ENCODE results near the gene ABHD17C. TPM values are rescaled to one million over a fixed set of nuclear protein-coding genes. Genes with fewer than 3 reads are reported as not detected.

Gene ABHD17C
- total and polyA plus RNA-seq, 2 donors from 2014 or later: 18.8 to 20.6 TPM

DNA sequence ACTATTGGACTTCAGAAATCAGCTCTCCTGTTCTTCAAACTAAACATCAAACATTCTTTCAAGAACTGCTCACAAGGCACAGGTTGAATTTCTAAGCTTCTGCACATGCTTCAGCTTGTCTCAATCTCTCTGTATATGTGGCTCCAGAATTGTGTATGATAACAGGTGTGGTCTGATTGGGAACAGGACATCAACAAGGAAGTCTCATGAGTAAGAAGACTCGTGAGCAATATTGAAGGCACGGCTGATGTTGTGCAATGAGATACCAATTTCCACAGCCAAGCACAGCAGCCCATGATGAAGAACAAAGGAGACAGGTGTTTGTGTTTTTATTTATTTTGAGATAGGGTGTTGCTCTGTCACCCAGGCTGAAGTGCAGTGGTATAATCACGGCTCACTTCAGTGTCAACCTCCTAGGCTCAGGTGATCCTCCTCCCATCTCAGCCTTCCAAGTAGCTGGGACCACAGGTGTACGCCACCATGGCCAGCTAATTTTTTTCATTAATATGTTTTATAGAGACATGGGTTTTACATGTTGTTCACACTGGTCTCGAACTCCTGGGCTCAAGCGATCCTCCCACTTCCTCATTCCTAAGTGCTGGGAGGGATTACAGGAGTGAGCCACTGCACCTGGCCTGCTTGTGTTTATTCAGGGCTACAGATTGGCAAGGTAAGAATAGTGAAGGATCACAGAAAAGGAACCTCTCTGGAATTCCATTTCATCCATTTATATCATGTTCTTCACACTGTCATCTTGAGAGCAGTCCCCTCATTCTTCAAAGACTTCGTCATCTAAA is 32.2 kb upstream of the ABHD17C start:
- no peaks in the 10 kb centered on the region for H3K36me3 ChIP-seq (ENCODE audit: control insufficient read depth in 2 of 3, insufficient read depth in 3 of 3, low read length in 3 of 3)
- H3K4me3 ChIP-seq (ENCODE audit: low read length in 3 of 3): no peak overlapping the region
- intact Hi-C loops (cut with DNase I): no loop called here
- H3K4me1 ChIP-seq (ENCODE audit: control insufficient read depth in 2 of 3, insufficient read depth in 2 of 3, low read depth in 1 of 3, low read length in 3 of 3): no peaks in the 10 kb centered on the region
- TF ChIP-seq, protein P1, sequence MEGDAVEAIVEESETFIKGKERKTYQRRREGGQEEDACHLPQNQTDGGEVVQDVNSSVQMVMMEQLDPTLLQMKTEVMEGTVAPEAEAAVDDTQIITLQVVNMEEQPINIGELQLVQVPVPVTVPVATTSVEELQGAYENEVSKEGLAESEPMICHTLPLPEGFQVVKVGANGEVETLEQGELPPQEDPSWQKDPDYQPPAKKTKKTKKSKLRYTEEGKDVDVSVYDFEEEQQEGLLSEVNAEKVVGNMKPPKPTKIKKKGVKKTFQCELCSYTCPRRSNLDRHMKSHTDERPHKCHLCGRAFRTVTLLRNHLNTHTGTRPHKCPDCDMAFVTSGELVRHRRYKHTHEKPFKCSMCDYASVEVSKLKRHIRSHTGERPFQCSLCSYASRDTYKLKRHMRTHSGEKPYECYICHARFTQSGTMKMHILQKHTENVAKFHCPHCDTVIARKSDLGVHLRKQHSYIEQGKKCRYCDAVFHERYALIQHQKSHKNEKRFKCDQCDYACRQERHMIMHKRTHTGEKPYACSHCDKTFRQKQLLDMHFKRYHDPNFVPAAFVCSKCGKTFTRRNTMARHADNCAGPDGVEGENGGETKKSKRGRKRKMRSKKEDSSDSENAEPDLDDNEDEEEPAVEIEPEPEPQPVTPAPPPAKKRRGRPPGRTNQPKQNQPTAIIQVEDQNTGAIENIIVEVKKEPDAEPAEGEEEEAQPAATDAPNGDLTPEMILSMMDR (IDR thresholded peaks at IDR 0.05; ENCODE audit: borderline replicate concordance, extremely low read depth, insufficient read depth): no peak
- H3K27ac ChIP-seq (ENCODE audit: low read depth in 2 of 2, low read length in 2 of 2): no peak overlapping the region
- H3K9me3 ChIP-seq (ENCODE audit: control insufficient read depth in 2 of 3, insufficient read depth in 1 of 3, low read length in 3 of 3): no peaks in the 10 kb centered on the region
- DNase-seq: no peak
- H3K9ac ChIP-seq (ENCODE audit: low read length in 3 of 3): no peak overlapping the region
- no peaks in the 10 kb centered on the region for H3K27me3 ChIP-seq (ENCODE audit: control insufficient read depth, insufficient read depth, low read length)
- FAIRE-seq: no peak

GRCh38 chr15:80665151-80665550 is 30.0 kb upstream of the ABHD17C start:
- Histone ChIP-seq H3K4me1 (ENCODE audit: control insufficient read depth in 2 of 3, insufficient read depth in 2 of 3, low read depth in 1 of 3, low read length in 3 of 3) (no peaks in the 10 kb centered on the region), H3K9me3 (ENCODE audit: control insufficient read depth in 2 of 3, insufficient read depth in 1 of 3, low read length in 3 of 3) (no peaks in the 10 kb centered on the region), H3K27me3 (ENCODE audit: control insufficient read depth, insufficient read depth, low read length) (no peaks in the 10 kb centered on the region), H3K4me3 (ENCODE audit: low read length in 3 of 3) (no peak overlapping the region), H3K9ac (ENCODE audit: low read length in 3 of 3) (no peak overlapping the region), H3K27ac (ENCODE audit: low read depth in 2 of 2, low read length in 2 of 2) (no peak overlapping the region), H3K36me3 (ENCODE audit: control insufficient read depth in 2 of 3, insufficient read depth in 3 of 3, low read length in 3 of 3) (no peaks in the 10 kb centered on the region)
- intact Hi-C loops (cut with DNase I): no loop called here
- FAIRE-seq (no peak), DNase-seq (no peak)
- TF ChIP-seq, protein P1 (IDR thresholded peaks at IDR 0.05; ENCODE audit: borderline replicate concordance, extremely low read depth, insufficient read depth): no peak

DNA sequence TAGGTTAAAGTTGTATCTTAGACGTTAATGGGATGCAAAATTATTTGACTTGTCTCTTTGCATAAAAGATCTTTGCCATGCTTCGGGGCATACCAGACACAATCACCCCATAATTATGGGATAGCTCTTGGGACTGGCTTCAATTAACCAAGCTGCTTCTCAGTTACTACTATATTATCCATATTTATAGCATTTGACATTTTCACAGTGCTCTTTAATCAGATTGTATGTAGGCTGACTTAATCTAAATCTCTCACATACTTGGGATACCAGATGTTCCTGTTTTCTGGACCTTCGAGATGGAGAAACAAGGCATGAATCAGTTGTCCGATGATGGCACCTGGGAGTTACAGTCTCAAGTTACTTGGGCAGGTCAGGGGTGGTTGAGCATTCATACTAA is 27.2 kb upstream of the ABHD17C start:
- Histone ChIP-seq H3K9ac (ENCODE audit: low read length in 3 of 3) (no peak overlapping the region), H3K27me3 (ENCODE audit: control insufficient read depth, insufficient read depth, low read length) (no peaks in the 10 kb centered on the region), H3K9me3 (ENCODE audit: control insufficient read depth in 2 of 3, insufficient read depth in 1 of 3, low read length in 3 of 3) (no peaks in the 10 kb centered on the region), H3K36me3 (ENCODE audit: control insufficient read depth in 2 of 3, insufficient read depth in 3 of 3, low read length in 3 of 3) (no peaks in the 10 kb centered on the region), H3K4me3 (ENCODE audit: low read length in 3 of 3) (no peak overlapping the region), H3K27ac (ENCODE audit: low read depth in 2 of 2, low read length in 2 of 2) (no peak overlapping the region), H3K4me1 (ENCODE audit: control insufficient read depth in 2 of 3, insufficient read depth in 2 of 3, low read depth in 1 of 3, low read length in 3 of 3) (no peaks in the 10 kb centered on the region)
- intact Hi-C loops (cut with DNase I): no loop called here
- FAIRE-seq: no peak
- TF ChIP-seq, protein P1 (IDR thresholded peaks at IDR 0.05; ENCODE audit: borderline replicate concordance, extremely low read depth, insufficient read depth): no peak
- DNase-seq: no peak

Measured in kidney (tissue), 14 donors.